ENCODE measurements around the gene IL1RN.

IL1RN gene

DNA sequence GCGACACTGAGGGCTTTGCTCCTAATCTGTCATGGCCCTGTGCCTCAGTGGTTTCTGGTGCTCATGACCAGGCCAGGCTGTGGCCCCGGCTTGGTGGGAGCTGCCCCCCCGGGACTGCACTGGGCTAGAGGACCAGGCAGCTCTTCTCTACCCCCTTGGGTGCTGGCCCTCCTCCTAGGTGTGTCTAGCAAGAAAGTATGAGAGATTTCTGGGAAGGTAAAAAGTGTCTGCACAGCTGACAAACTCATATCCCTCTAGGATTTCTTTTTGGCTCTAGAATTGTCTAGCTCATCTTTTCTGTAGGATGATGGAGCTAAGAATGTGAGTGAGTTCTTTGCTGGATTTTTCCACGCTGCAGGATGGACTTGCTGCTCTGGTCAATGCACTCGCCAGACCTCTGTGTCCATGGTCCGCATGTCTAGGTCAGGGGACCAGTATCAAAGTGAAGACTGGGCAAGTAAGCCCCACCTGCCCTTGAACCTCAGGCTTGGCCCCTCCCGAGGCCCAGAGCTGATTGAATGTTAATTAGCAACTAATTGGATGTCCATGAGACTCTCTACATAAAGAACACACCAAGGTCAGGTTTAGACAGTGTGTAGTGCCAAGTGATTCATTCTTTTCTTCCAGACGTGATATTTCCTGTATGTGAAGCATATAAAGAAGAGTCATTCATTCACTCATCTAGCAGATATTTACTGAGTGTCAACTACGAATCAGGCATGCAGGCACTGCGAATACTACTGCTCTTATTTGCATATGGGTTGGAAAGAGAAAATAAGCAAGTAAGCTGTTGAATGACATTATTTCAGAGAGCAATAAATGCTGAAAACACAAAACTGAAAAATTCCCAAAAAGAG lies 30.7 kb downstream of the IL1RN start:
- DNase-seq, result no peak
- Histone ChIP-seq H3K9me3 (ENCODE audit: severe bottlenecking) (peaks cover 5% of the 10 kb centered on the region), H3K4me3 (ENCODE audit: low read depth, low read length) (no peak overlapping the region), H3K36me3 (no peaks in the 10 kb centered on the region), H3K27ac (no peak overlapping the region), H3K27me3 (ENCODE audit: insufficient read depth, low read depth, severe bottlenecking) (no peaks in the 10 kb centered on the region)
- TF ChIP-seq, protein P1, sequence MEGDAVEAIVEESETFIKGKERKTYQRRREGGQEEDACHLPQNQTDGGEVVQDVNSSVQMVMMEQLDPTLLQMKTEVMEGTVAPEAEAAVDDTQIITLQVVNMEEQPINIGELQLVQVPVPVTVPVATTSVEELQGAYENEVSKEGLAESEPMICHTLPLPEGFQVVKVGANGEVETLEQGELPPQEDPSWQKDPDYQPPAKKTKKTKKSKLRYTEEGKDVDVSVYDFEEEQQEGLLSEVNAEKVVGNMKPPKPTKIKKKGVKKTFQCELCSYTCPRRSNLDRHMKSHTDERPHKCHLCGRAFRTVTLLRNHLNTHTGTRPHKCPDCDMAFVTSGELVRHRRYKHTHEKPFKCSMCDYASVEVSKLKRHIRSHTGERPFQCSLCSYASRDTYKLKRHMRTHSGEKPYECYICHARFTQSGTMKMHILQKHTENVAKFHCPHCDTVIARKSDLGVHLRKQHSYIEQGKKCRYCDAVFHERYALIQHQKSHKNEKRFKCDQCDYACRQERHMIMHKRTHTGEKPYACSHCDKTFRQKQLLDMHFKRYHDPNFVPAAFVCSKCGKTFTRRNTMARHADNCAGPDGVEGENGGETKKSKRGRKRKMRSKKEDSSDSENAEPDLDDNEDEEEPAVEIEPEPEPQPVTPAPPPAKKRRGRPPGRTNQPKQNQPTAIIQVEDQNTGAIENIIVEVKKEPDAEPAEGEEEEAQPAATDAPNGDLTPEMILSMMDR (IDR thresholded peaks at IDR 0.05; ENCODE audit: low read depth, low read length), result no peak

DNA sequence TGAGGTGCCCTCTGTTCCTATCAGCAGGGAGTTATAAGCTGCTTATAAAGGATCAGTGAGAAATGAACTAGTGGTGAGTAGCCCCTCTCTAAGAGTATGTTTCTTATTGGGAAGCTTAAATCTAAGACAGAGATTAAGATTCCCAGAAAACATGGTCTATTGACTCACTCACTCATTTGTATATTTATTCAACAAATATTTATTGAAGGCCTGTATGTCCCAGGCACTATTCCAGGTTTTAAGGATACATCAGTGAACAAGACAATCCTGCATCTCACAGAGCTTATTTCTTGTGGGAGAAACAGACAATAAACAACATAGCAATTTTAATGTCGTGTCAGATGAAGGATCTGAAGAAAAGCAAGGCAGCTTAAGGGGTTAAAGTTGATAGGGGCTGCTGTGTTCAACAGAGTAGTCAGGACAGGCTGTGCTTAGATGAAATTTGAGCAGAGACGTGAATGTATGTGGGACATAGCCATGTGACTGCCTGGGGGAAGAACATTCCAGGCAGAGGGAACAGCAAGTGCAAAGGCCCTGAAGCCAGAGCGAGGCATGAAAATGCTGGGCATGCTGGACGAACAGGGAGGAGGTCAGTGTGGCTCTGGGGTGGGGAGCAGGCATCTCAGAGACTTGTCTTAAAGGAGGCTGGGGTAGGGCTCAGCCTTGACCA lies 31.6 kb downstream of the IL1RN start:
- no peaks in the 10 kb centered on the region for H3K36me3 ChIP-seq
- H3K27me3 ChIP-seq (ENCODE audit: insufficient read depth, low read depth, severe bottlenecking), result no peaks in the 10 kb centered on the region
- TF ChIP-seq, protein P1 (IDR thresholded peaks at IDR 0.05; ENCODE audit: low read depth, low read length), result no peak
- H3K4me3 ChIP-seq (ENCODE audit: low read depth, low read length), result no peak overlapping the region
- peak; percentile 47 for DNase-seq
- H3K27ac ChIP-seq, result peak overlapping the region; percentile 58
- H3K9me3 ChIP-seq (ENCODE audit: severe bottlenecking), result peaks cover 5% of the 10 kb centered on the region

DNA sequence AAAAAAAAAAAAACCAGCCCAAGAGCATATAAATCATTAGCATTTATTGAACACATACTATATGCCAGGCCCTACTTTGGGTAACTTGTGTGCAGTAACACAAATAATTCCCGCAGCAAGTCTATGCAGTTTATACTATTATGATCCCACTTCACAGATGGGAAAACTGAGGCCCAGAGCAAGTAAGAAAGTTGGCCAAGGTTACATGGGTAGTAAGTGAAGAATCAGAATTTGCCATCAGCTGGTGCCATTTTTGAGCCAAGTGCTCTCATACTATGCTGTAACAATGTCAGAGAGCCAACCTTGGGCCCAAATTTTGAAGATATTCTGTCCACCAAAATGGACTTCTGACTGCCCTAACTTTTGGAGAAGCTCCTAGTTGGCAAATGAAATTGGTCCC lies 32.9 kb downstream of the IL1RN start:
- H3K36me3 ChIP-seq, result no peaks in the 10 kb centered on the region
- H3K27me3 ChIP-seq (ENCODE audit: insufficient read depth, low read depth, severe bottlenecking), result no peaks in the 10 kb centered on the region
- TF ChIP-seq, protein P1 (IDR thresholded peaks at IDR 0.05; ENCODE audit: low read depth, low read length), result no peak
- peaks cover 5% of the 10 kb centered on the region for H3K9me3 ChIP-seq (ENCODE audit: severe bottlenecking)
- no peak overlapping the region for H3K4me3 ChIP-seq (ENCODE audit: low read depth, low read length)
- DNase-seq, result no peak
- no peak overlapping the region for H3K27ac ChIP-seq

DNA sequence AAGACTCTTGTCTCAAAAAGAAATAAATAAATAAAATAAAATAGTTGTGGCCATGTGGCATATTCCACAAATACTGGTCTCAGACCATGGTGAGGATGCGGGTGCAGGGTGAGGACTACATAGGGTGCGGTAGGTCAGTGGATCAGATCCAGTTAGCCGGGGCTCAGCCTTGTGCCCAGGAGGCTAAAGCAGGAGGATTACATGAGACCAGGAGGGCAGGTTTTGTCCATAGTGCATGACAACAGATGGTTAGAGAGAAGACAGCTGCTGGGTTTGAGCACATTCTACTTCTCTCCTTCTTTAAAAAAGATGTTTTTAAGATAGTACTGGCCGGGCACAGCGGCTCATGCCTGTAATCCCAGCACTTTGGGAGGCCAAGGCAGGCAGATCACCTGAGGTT lies 33.6 kb downstream of the IL1RN start:
- Histone ChIP-seq H3K9me3 (ENCODE audit: severe bottlenecking) (peaks cover 3% of the 10 kb centered on the region), H3K27ac (peak overlapping the region; percentile 68)
- TF ChIP-seq, protein P1 (IDR thresholded peaks at IDR 0.05; ENCODE audit: low read depth, low read length), result no peak

DNA sequence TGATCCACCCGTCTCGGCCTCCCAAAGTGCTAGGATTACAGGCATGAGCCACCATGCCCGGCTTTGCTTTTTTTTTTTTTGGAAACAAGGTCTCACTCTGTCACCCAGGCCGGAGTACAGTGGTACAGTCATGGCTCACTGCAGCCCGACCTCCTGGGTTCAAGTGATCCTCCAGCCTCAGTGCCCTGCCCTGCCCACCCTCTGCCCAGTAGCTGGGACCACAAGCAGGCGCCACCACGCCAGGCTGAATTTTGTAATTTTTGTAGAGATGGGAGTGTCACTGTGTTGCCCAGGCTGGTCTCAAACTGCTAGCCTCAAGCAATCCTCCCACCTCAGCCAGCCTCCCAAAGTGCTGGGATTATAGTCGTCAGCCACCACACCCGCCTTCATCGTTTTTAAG lies 34.8 kb downstream of the IL1RN start:
- no peaks in the 10 kb centered on the region for H3K36me3 ChIP-seq
- H3K27me3 ChIP-seq (ENCODE audit: insufficient read depth, low read depth, severe bottlenecking), result no peaks in the 10 kb centered on the region
- TF ChIP-seq, protein P1 (IDR thresholded peaks at IDR 0.05; ENCODE audit: low read depth, low read length), result no peak
- H3K27ac ChIP-seq, result no peak overlapping the region
- no peak for DNase-seq
- H3K4me3 ChIP-seq (ENCODE audit: low read depth, low read length), result no peak overlapping the region
- H3K9me3 ChIP-seq (ENCODE audit: severe bottlenecking), result no peaks in the 10 kb centered on the region

More for the DNA sequence above, 33.6 kb downstream of the IL1RN start:
- no peaks in the 10 kb centered on the region for H3K27me3 ChIP-seq (ENCODE audit: insufficient read depth, low read depth, severe bottlenecking)
- DNase-seq, result peak; percentile 74
- H3K36me3 ChIP-seq, result no peaks in the 10 kb centered on the region
- no peak overlapping the region for H3K4me3 ChIP-seq (ENCODE audit: low read depth, low read length)
